ENCODE measurements around the gene PSMG3. TPM values are rescaled to one million over a fixed set of nuclear protein-coding genes. Genes with fewer than 3 reads are reported as not detected.

The PSMG3 gene
- total RNA-seq, 1 experiment from 2014 or later = 63.0 TPM

- no peak overlapping the region for H2BK12ac ChIP-seq (ENCODE audit: insufficient read length, low read depth, low read length)
- no peak overlapping the region for H2AFZ ChIP-seq (ENCODE audit: low read length)
- no peak overlapping the region for H2BK15ac ChIP-seq (ENCODE audit: low read depth, low read length)
- H2BK20ac ChIP-seq (ENCODE audit: low read depth, low read length, poor library complexity, severe bottlenecking) = no peak overlapping the region
- H3K14ac ChIP-seq (ENCODE audit: insufficient read depth, low read length) = no peak overlapping the region
- H3K79me2 ChIP-seq (ENCODE audit: insufficient read depth, low read length) = no peaks in the 10 kb centered on the region
- H3K27ac ChIP-seq (ENCODE audit: insufficient read length, low read depth, low read length) = no peak overlapping the region
- H2AK5ac ChIP-seq (ENCODE audit: insufficient read length, low read length) = no peak overlapping the region
- H2BK120ac ChIP-seq (ENCODE audit: low read depth, low read length, poor library complexity, severe bottlenecking) = no peak overlapping the region
- peaks cover 8 to 39% (median 34%) of the 10 kb centered on the region in 3 experiments; a peak in 6 of 7 replicates for H3K36me3 Mint-ChIP-seq (ENCODE audit: insufficient read depth in 1 of 3, low read depth in 3 of 3)
- TF ChIP-seq, protein P1, sequence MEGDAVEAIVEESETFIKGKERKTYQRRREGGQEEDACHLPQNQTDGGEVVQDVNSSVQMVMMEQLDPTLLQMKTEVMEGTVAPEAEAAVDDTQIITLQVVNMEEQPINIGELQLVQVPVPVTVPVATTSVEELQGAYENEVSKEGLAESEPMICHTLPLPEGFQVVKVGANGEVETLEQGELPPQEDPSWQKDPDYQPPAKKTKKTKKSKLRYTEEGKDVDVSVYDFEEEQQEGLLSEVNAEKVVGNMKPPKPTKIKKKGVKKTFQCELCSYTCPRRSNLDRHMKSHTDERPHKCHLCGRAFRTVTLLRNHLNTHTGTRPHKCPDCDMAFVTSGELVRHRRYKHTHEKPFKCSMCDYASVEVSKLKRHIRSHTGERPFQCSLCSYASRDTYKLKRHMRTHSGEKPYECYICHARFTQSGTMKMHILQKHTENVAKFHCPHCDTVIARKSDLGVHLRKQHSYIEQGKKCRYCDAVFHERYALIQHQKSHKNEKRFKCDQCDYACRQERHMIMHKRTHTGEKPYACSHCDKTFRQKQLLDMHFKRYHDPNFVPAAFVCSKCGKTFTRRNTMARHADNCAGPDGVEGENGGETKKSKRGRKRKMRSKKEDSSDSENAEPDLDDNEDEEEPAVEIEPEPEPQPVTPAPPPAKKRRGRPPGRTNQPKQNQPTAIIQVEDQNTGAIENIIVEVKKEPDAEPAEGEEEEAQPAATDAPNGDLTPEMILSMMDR (conservative IDR thresholded peaks at IDR 0.05) = no peak
- H3K27me3 ChIP-seq (ENCODE audit: insufficient read depth, low read length) = no peaks in the 10 kb centered on the region
- no peak overlapping the region for H3K18ac ChIP-seq (ENCODE audit: insufficient read length, low read depth, low read length)
- H3K9ac ChIP-seq (ENCODE audit: extremely low read depth, insufficient read length, low read length) = no peak overlapping the region
- no peak overlapping the region for H2BK5ac ChIP-seq (ENCODE audit: insufficient read length, low read length)
- peaks cover 12 to 17% of the 10 kb centered on the region in 2 experiments for H3K4me1 Mint-ChIP-seq
- no peak overlapping the region for H3T11ph ChIP-seq (ENCODE audit: low read length)
- no peak overlapping the region for H3K23ac ChIP-seq (ENCODE audit: insufficient read length, low read depth, low read length)
- no CpG with 5 or more reads among the region's 15 CpGs for WGBS (ENCODE audit: extremely low coverage, insufficient read length, low lambda C conversion rate)
- no peak overlapping the region for H4K91ac ChIP-seq (ENCODE audit: insufficient read length, low read depth, low read length)
- no peaks in the 10 kb centered on the region for H3K9me3 Mint-ChIP-seq
- H3K27me3 Mint-ChIP-seq (ENCODE audit: low read depth) = no peaks in the 10 kb centered on the region
- no peaks in the 10 kb centered on the region for H3K9me3 ChIP-seq (ENCODE audit: control insufficient read depth, low read depth, low read length)
- no peaks in the 10 kb centered on the region for H3K23me2 ChIP-seq (ENCODE audit: insufficient read length, low read depth, low read length, poor library complexity, severe bottlenecking)
- no peak overlapping the region for H3K4me2 ChIP-seq (ENCODE audit: insufficient read depth, insufficient read length, low read length)
- no peak overlapping the region for H3K4ac ChIP-seq (ENCODE audit: low read depth, low read length)
- H4K8ac ChIP-seq (replicated peaks; ENCODE audit: insufficient read length, low read depth, low read length) = no peak overlapping the region
- DNase-seq = no peak
- no peak overlapping the region; a peak in 2 of 7 replicates for H3K27ac Mint-ChIP-seq
- H3K56ac ChIP-seq (ENCODE audit: insufficient read length, low read depth, low read length) = no peak overlapping the region
- H3K79me1 ChIP-seq (ENCODE audit: insufficient read depth, low read depth, low read length, poor library complexity, severe bottlenecking) = no peaks in the 10 kb centered on the region
- H4K20me1 ChIP-seq (ENCODE audit: control insufficient read depth, insufficient read depth, insufficient read length) = no peaks in the 10 kb centered on the region
- no peak overlapping the region for H4K5ac ChIP-seq (ENCODE audit: insufficient read length, low read depth, low read length)
- no peaks in the 10 kb centered on the region for H3K4me1 ChIP-seq (ENCODE audit: insufficient read depth, low read length)
- no peak overlapping the region for H3K4me3 Mint-ChIP-seq
Observed at GRCh38 chr7:1563981-1564602, 5.7 kb downstream of the PSMG3 start.

All from H9 (cell line).